A673 (cell line): Measurements from ENCODE around the gene BARX2. TPM values are rescaled to one million over a fixed set of nuclear protein-coding genes. Genes with fewer than 3 reads are reported as not detected.

ENCODE experiments used
- BruUV-seq: library from RNA; stranded (reverse); fragments of 400-500 nt; replicated peaks from 2 replicates; lab custom pipeline; 2021; lab: Mats Ljungman, UMichigan
- CTCF ChIA-PET: fragments of 300-600 bp; sonication (Branson Sonifier 250); formaldehyde crosslinking; loops from one replicate; lab custom pipeline; 2022; ENCODE audit warnings: antibody characterized with exemption; lab: Charles Lee
- POLR2A ChIA-PET: fragments of 300-600 bp; sonication (Branson Sonifier 250); formaldehyde crosslinking; loops from one replicate; lab custom pipeline; 2022; ENCODE audit warnings: antibody characterized with exemption; ENCODE audit not compliant: low non-redundant PET; lab: Charles Lee
- DNase-seq: peaks from one replicate; pipeline ENCODE4 v3.0.0-alpha.2; 2015; ENCODE audit warnings: low spot score
- H3K27ac ChIP-seq: fragments of 200-600 bp; sonication (generic); 2 replicates; pipeline ENCODE4 v1.5.1; 2016; ENCODE audit warnings: mixed run types, low read depth, mild to moderate bottlenecking, mixed read lengths, antibody characterized with exemption, low read length; ENCODE audit not compliant: poor library complexity, severe bottlenecking
- H3K27me3 ChIP-seq: fragments of 200-600 bp; sonication (generic); replicated peaks from 2 replicates; pipeline ENCODE4 v1.6.1; 2017; ENCODE audit warnings: mixed run types, low read depth, mild to moderate bottlenecking, mixed read lengths, antibody characterized with exemption, low read length; ENCODE audit not compliant: insufficient read depth, poor library complexity
- H3K36me3 ChIP-seq: fragments of 200-600 bp; sonication (generic); 2 replicates; pipeline ENCODE4 v1.6.1; 2016; ENCODE audit warnings: mixed run types, mild to moderate bottlenecking, mixed read lengths, antibody characterized with exemption, low read length; ENCODE audit not compliant: insufficient read depth, poor library complexity, severe bottlenecking
- H3K4me1 ChIP-seq: fragments of 200-600 bp; sonication (generic); 2 replicates; pipeline ENCODE4 v1.6.1; 2017; ENCODE audit warnings: mixed run types, mild to moderate bottlenecking, mixed read lengths, antibody characterized with exemption, low read length; ENCODE audit not compliant: insufficient read depth, poor library complexity, severe bottlenecking
- H3K4me3 ChIP-seq: fragments of 200-600 bp; sonication (generic); 2 replicates; pipeline ENCODE4 v1.5.1; 2016; ENCODE audit warnings: low read depth, mixed run types, mild to moderate bottlenecking, mixed read lengths, low read length; ENCODE audit not compliant: poor library complexity, severe bottlenecking
- H3K9me3 ChIP-seq: fragments of 200-600 bp; sonication (generic); 2 replicates; pipeline ENCODE4 v1.6.1; 2016; ENCODE audit warnings: mixed run types, low read depth, mild to moderate bottlenecking, mixed read lengths, antibody characterized with exemption, low read length; ENCODE audit not compliant: poor library complexity, severe bottlenecking
- CTCF ChIP-seq: fragments of 300-800, 200-600 bp; sonication (generic); conservative IDR thresholded peaks from 2 replicates; pipeline ENCODE4 v1.5.1; 2017; ENCODE audit warnings: low read depth, mild to moderate bottlenecking, antibody characterized with exemption, low read length, moderate library complexity, mixed read lengths
- EZH2 ChIP-seq: fragments of 200-600 bp; sonication (generic); IDR thresholded peaks from 2 replicates; pipeline ENCODE4 v1.6.1; 2017; ENCODE audit warnings: borderline replicate concordance, low read depth, mild to moderate bottlenecking, mixed read lengths, antibody characterized with exemption, low read length; ENCODE audit not compliant: poor library complexity, severe bottlenecking
- intact Hi-C: fragments of 100-400 bp; cut with micrococcal nuclease; formaldehyde crosslinking; loops from one replicate; pipeline ENCODE4 v1.10.0; 2022; ENCODE audit not compliant: unreplicated experiment
- total RNA-seq: library from RNA; stranded (reverse); gene quantifications from 2 replicates; pipeline ENCODE4 v1.2.3, GENCODE V29; 2021

BARX2 gene
- total RNA-seq, 1 experiment from 2014 or later, result 36.4 TPM

GRCh38 chr11:129426038-129426437 is 50.4 kb downstream of the BARX2 start:
- BruUV-seq, result no TSS peak
- Histone ChIP-seq H3K4me1 (peaks cover 18% of the 10 kb centered on the region), H3K36me3 (no peaks in the 10 kb centered on the region), H3K27me3 (no peaks in the 10 kb centered on the region), H3K4me3 (no peak overlapping the region), H3K27ac (no peak overlapping the region), H3K9me3 (peaks cover 6% of the 10 kb centered on the region)
- ChIA-PET CTCF (no interaction called here), POLR2A (no interaction called here)
- no peak for TF ChIP-seq EZH2
- no peak for TF ChIP-seq CTCF
- DNase-seq, result no peak
- intact Hi-C loops, result no loop called here

GRCh38 chr11:129426776-129427175 is 51.1 kb downstream of the BARX2 start:
- no peaks in the 10 kb centered on the region for H3K27me3 ChIP-seq
- peaks cover 18% of the 10 kb centered on the region for H3K4me1 ChIP-seq
- H3K27ac ChIP-seq, result no peak overlapping the region
- POLR2A ChIA-PET, result no interaction called here
- TF ChIP-seq EZH2 (no peak), CTCF (no peak)
- H3K36me3 ChIP-seq, result no peaks in the 10 kb centered on the region
- H3K9me3 ChIP-seq, result peaks cover 13% of the 10 kb centered on the region
- no TSS peak for BruUV-seq
- no peak for DNase-seq
- CTCF ChIA-PET, result no interaction called here
- H3K4me3 ChIP-seq, result no peak overlapping the region
- intact Hi-C loops, result no loop called here

GRCh38 chr11:129427376-129427775 is 51.7 kb downstream of the BARX2 start:
- DNase-seq, result no peak
- Histone ChIP-seq H3K4me1 (peaks cover 18% of the 10 kb centered on the region), H3K36me3 (no peaks in the 10 kb centered on the region), H3K9me3 (peaks cover 17% of the 10 kb centered on the region), H3K27ac (no peak overlapping the region), H3K4me3 (no peak overlapping the region), H3K27me3 (no peaks in the 10 kb centered on the region)
- intact Hi-C loops, result no loop called here
- no peak for TF ChIP-seq EZH2
- TF ChIP-seq CTCF, result no peak
- ChIA-PET CTCF (no interaction called here), POLR2A (no interaction called here)
- no TSS peak for BruUV-seq
